Naive thymus-derived CD4-positive, alpha-beta T cell (primary cell): ENCODE measurements around the gene CETN3. TPM values are rescaled to one million over a fixed set of nuclear protein-coding genes. Genes with fewer than 3 reads are reported as not detected.

Experiments used
- ATAC-seq: fragments of 150-1000 bp; cut with Tn5 transposase; 2 replicates; pipeline ENCODE4 v1.10.0; 2021; ENCODE audit warnings: mild to moderate bottlenecking, moderate library complexity
- CTCF ChIA-PET: fragments of 350-600 bp; sonication (Branson Sonifier 250); formaldehyde crosslinking; loops from one replicate; lab custom pipeline; 2021; ENCODE audit warnings: antibody characterized with exemption; lab: Charles Lee
- POLR2A ChIA-PET: fragments of 350-600 bp; sonication (Branson Sonifier 250); formaldehyde crosslinking; loops from one replicate; lab custom pipeline; 2021; ENCODE audit warnings: antibody characterized with exemption, inconsistent platforms; lab: Charles Lee
- DNase-seq, 9 donors: peaks; one replicate each; pipeline versions ENCODE4 v3.0.0 to v3.0.0-alpha.2; 2020 to 2022; ENCODE audit warnings: mixed read lengths in 1 of 9
- H3K27ac ChIP-seq: one replicate; pipeline ENCODE4 v1.7.0; 2013; ENCODE audit warnings: mild to moderate bottlenecking, low read depth, low read length, moderate library complexity
- H3K27me3 ChIP-seq, 2 donors: one replicate each; pipeline ENCODE4 v1.7.0; 2013; ENCODE audit warnings: low read length in 2 of 2, mild to moderate bottlenecking in 2 of 2, moderate library complexity in 2 of 2; ENCODE audit not compliant: control insufficient read depth in 2 of 2, insufficient read depth in 2 of 2
- H3K36me3 ChIP-seq, 3 experiments: 1 replicate in 2 of 3; 2 replicates in 1 of 3; pipeline ENCODE4 v1.7.0; 2013; ENCODE audit warnings: low read length in 3 of 3, mild to moderate bottlenecking in 3 of 3, moderate library complexity in 1 of 3; ENCODE audit not compliant: insufficient read depth in 3 of 3, control insufficient read depth in 2 of 3
- H3K4me1 ChIP-seq, 2 donors: one replicate each; pipeline ENCODE4 v1.7.0; 2013; ENCODE audit warnings: low read length in 2 of 2, mild to moderate bottlenecking in 2 of 2, moderate library complexity in 1 of 2; ENCODE audit not compliant: control insufficient read depth in 2 of 2, insufficient read depth in 2 of 2
- H3K4me3 ChIP-seq: 2 replicates; pipeline ENCODE4 v1.7.0; 2013; ENCODE audit warnings: mild to moderate bottlenecking, low read length
- H3K9me3 ChIP-seq, 3 experiments: 1 replicate in 2 of 3; 2 replicates in 1 of 3; pipeline ENCODE4 v1.7.0; 2013; ENCODE audit warnings: low read length in 3 of 3; ENCODE audit not compliant: control insufficient read depth in 2 of 3
- H3K27ac Mint-ChIP-seq, 9 donors: one replicate each; pipeline ENCODE4 v1.8.0; 2020 to 2022; ENCODE audit warnings: mixed read lengths in 9 of 9, mild to moderate bottlenecking in 8 of 9, moderate library complexity in 5 of 9, inconsistent platforms in 2 of 9
- H3K27me3 Mint-ChIP-seq, 5 donors: one replicate each; pipeline ENCODE4 v1.8.0; 2021 to 2022; ENCODE audit warnings: mixed read lengths in 5 of 5, mild to moderate bottlenecking in 1 of 5
- H3K36me3 Mint-ChIP-seq, 5 donors: one replicate each; pipeline ENCODE4 v1.8.0; 2020 to 2022; ENCODE audit warnings: mixed read lengths in 5 of 5, mild to moderate bottlenecking in 3 of 5, inconsistent platforms in 1 of 5
- H3K4me1 Mint-ChIP-seq, 7 donors: one replicate each; pipeline ENCODE4 v1.8.0; 2020 to 2022; ENCODE audit warnings: mixed read lengths in 7 of 7, mild to moderate bottlenecking in 3 of 7, inconsistent platforms in 1 of 7
- H3K4me3 Mint-ChIP-seq, 10 donors: one replicate each; pipeline ENCODE4 v1.8.0; 2020 to 2022; ENCODE audit warnings: mild to moderate bottlenecking in 10 of 10, mixed read lengths in 10 of 10, moderate library complexity in 6 of 10, inconsistent platforms in 2 of 10
- H3K9me3 Mint-ChIP-seq, 11 donors: one replicate each; pipeline ENCODE4 v1.8.0; 2020 to 2022; ENCODE audit warnings: mixed read lengths in 11 of 11, mild to moderate bottlenecking in 4 of 11, inconsistent platforms in 1 of 11, moderate library complexity in 1 of 11
- intact Hi-C, 2 donors: fragments of 100-400 bp; cut with micrococcal nuclease; formaldehyde crosslinking; loops; one replicate each; pipeline ENCODE4 v1.15.1; 2023
- polyA plus RNA-seq, 2 donors: library from polyadenylated mRNA; unstranded; fragments of 300-500 nt; fragmentation: Illumina TruSeq; gene quantifications; one replicate each; pipeline ENCODE4 v1.2.3, GENCODE V29; 2021
- total RNA-seq, 6 experiments: library from RNA in 5 of 6; stranded (reverse) in 5 of 6; gene quantifications; 1 replicate in 5 of 6; 2 replicates in 1 of 6; pipeline ENCODE4 v1.2.3 and lab custom pipeline; 2021 to 2026

CETN3 gene
- total RNA-seq (10 to 100 TPM in 3 of 5 experiments, 1 to 10 TPM in 2; 4.4 to 31.0 (median 22.1) TPM), polyA plus RNA-seq (10 to 100 TPM; 29.3 to 32.7 TPM), total RNA-seq (lab: John Stamatoyannopoulos, UW) (7.3 reads per million, percentile 30 among the genes with 10 or more reads in this experiment)

DNA sequence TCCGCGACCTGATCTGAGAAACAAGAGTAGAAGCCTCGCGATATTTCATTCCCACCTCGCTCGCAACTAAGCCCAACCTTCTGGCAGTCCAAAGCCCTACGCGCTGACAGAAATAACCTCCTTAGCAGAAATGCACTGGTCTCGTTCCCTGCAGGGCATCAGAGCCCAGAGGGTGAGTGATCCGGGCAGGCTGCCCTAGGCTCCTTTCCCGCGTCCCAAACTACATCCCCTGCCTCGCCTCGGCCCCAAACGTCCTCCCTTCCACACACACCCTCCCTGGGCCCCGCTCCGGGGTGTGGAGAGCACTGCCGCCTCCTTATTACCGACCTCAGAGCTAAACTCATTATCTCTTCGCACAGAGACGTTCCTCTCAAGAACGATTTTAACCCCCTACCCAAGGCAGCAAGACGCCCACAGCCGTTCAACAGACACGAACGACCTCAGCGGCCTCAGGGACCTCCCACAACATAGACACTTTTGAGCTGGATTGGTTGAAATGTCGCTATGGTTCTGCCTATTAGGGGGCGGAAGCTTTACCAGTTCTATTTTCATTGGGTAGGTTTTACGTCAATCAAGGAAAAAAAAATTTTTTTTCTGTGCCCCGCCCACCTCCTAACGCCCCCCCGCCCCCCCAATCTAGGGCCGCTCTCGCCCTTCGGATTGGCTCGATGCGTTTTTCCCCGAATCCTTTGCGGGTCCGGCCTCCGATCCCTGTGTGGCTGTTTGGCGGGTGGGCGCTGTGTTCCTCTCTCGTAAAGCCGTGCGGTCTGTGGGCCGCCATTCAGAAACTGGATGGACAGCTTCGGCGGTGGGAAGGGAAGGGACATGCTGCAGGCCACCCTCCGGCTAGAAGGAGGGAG, at the start of gene CETN3:
CETN3 (minus strand) TSS at position 439 of the 860 bp plus-strand sequence; CDS start at position 344, 95 bp downstream.
- H3K27ac ChIP-seq = peak within 1 kb of the TSS; percentile 93
- H3K36me3 Mint-ChIP-seq = peaks cover 8 to 19% (median 13%) of the 10 kb centered on the region in 5 donors
- DNase-seq = peak; percentile 72 to 93 (median 88)
- H3K4me3 Mint-ChIP-seq = no peak within 1 kb of the TSS
- H3K4me1 ChIP-seq = peaks cover 7 to 13% of the 10 kb centered on the region in 2 donors
- H3K4me3 ChIP-seq = peak within 1 kb of the TSS; percentile 100
- intact Hi-C loops = loop anchor here (1.0 to 10.0 kb wide), 9 partner anchors 30 to 1905 kb away; partner anchors contain the start of genes LYSMD3 (in 2 of the 2), MBLAC2 (in 2 of the 2) and POLR3G (in 2 of the 2)
- H3K36me3 ChIP-seq = peaks cover 0 to 5% (median 0%) of the 10 kb centered on the region in 3 experiments
- CTCF ChIA-PET = interaction anchor here (0.6 to 2.9 kb wide), 7 partner anchors 10 to 140 kb away, joined by 3 to 19 read pairs (median 4); partner anchors contain the start of genes LYSMD3, MBLAC2 and POLR3G
- H3K27me3 Mint-ChIP-seq = peaks cover 0 to 4% (median 0%) of the 10 kb centered on the region in 5 donors
- no peak within 1 kb of the TSS for H3K27ac Mint-ChIP-seq
- ATAC-seq = peak; percentile 94
- no peaks in the 10 kb centered on the region for H3K9me3 Mint-ChIP-seq
- POLR2A ChIA-PET = interaction anchor here (0.8 to 3.2 kb wide), 17 partner anchors 9 to 976 kb away, joined by 3 to 49 read pairs (median 7); partner anchors contain the start of genes ARRDC3, LYSMD3, MBLAC2 and POLR3G
- no peaks in the 10 kb centered on the region for H3K9me3 ChIP-seq
- peaks cover 12 to 26% (median 16%) of the 10 kb centered on the region in 7 donors for H3K4me1 Mint-ChIP-seq
- no peaks in the 10 kb centered on the region for H3K27me3 ChIP-seq

DNA sequence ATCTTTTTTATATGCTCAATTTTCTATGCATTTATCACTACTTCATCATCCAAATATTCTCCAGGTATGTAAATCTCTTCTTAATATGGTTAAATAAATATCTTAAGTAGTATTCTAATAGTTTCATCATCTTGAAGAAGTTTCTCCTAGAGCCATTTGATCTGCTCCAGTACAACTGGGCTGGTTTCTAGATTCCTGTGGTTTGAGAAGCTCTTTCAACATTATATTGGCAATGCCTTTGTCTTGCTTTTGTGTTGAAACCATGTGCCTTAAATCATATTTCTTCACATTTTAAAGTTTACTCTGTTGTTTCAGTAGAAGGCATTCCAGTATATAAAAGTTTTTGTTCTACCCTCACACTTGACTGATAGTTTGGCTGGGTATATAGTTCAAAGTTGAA, 37.4 kb upstream of the CETN3 start:
- Histone ChIP-seq H3K36me3 (no peaks in the 10 kb centered on the region), H3K9me3 (no peaks in the 10 kb centered on the region), H3K4me1 (no peaks in the 10 kb centered on the region), H3K27ac (no peak overlapping the region), H3K4me3 (no peak overlapping the region), H3K27me3 (no peaks in the 10 kb centered on the region)
- ATAC-seq (no peak), DNase-seq (no peak)
- intact Hi-C loops = loop anchor here in 1 of 2 donors (1.0 to 10.0 kb wide), 2 partner anchors 10 to 258 kb away; no protein-coding TSS in a partner anchor
- Mint-ChIP-seq H3K27me3 (peaks cover 0 to 6% (median 0%) of the 10 kb centered on the region in 5 donors), H3K4me1 (no peaks in the 10 kb centered on the region), H3K27ac (no peak overlapping the region), H3K9me3 (peaks cover 0 to 5% (median 0%) of the 10 kb centered on the region in 11 donors), H3K36me3 (peaks cover 0 to 4% (median 4%) of the 10 kb centered on the region in 5 donors), H3K4me3 (no peak overlapping the region)
- POLR2A ChIA-PET = interaction anchor here (0.6 kb wide), 1 partner anchor 35 kb away, joined by 3 read pairs; no protein-coding TSS in a partner anchor
- CTCF ChIA-PET = interaction anchor here (0.6 kb wide), 1 partner anchor 269 kb away, joined by 3 read pairs; no protein-coding TSS in a partner anchor

DNA sequence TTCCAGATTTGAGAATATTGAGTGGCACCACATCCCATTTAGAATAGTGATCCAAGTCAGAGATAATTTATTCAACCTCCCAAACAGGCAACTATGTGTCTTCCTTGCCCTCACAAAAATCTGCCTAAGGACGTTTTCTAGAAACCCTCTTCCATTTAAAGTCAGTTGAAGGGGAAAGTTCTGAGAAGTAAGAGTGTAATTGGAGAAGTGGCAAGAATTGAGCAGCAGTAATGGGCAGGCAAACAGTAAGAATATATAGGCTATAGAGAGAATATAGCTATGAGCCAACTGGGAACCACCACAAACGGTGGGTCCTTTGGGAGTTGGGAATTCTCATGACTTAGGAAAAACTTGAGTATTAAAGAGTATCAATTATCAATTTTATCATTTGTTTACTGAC, 31.1 kb upstream of the CETN3 start:
- peak overlapping the region in 7 of 10 donors; percentile 61 to 86 (median 84) for H3K4me3 Mint-ChIP-seq
- ATAC-seq (no peak), DNase-seq (no peak)
- H3K36me3 Mint-ChIP-seq = no peaks in the 10 kb centered on the region
- Histone ChIP-seq H3K27ac (no peak overlapping the region), H3K9me3 (no peaks in the 10 kb centered on the region), H3K36me3 (no peaks in the 10 kb centered on the region), H3K27me3 (no peaks in the 10 kb centered on the region), H3K4me1 (no peaks in the 10 kb centered on the region), H3K4me3 (no peak overlapping the region)
- ChIA-PET POLR2A (interaction anchor here (1.1 to 2.4 kb wide), 2 partner anchors 30 to 34 kb away, joined by 3 to 9 read pairs; partner anchors contain the start of genes CETN3, MBLAC2 and POLR3G), CTCF (interaction anchor here (0.8 to 2.5 kb wide), 5 partner anchors 21 to 343 kb away, joined by 3 to 11 read pairs (median 3); partner anchors contain the start of gene LYSMD3)
- H3K4me1 Mint-ChIP-seq = peaks cover 0 to 12% (median 7%) of the 10 kb centered on the region in 7 donors
- no peak overlapping the region for H3K27ac Mint-ChIP-seq
- no peaks in the 10 kb centered on the region for H3K9me3 Mint-ChIP-seq
- H3K27me3 Mint-ChIP-seq = peaks cover 0 to 18% (median 0%) of the 10 kb centered on the region in 5 donors
- intact Hi-C loops = loop anchor here (1.0 to 10.0 kb wide), 2 partner anchors 34 to 264 kb away; partner anchors contain the start of genes MBLAC2 (in 1 of the 2) and POLR3G (in 1 of the 2)

DNA sequence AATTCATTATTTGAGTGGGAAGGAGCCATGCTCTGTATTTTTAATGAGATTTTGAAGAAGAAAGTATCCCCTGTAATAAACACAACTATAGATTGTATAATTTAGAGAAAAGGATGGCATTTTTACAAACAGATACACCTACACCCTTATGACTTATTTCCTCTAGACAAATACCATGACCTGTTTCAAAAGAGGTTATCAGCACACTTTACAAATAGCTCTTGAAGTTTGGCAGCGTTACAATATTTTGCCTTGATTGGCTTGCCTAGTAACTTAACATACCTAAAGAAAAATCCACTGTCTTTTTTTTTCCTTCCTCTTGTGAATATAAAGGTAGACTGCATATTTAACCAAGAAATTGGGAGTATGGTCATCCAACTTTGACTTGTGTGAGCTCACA, 28.5 kb upstream of the CETN3 start:
- Histone ChIP-seq H3K27me3 (no peaks in the 10 kb centered on the region), H3K4me3 (no peak overlapping the region), H3K36me3 (no peaks in the 10 kb centered on the region), H3K4me1 (no peaks in the 10 kb centered on the region), H3K27ac (no peak overlapping the region), H3K9me3 (no peaks in the 10 kb centered on the region)
- Mint-ChIP-seq H3K27me3 (peaks cover 0 to 23% (median 0%) of the 10 kb centered on the region in 5 donors), H3K27ac (no peak overlapping the region), H3K9me3 (no peaks in the 10 kb centered on the region), H3K4me1 (peaks cover 0 to 12% (median 7%) of the 10 kb centered on the region in 7 donors), H3K36me3 (no peaks in the 10 kb centered on the region), H3K4me3 (no peak overlapping the region)
- POLR2A ChIA-PET = no interaction called here
- ATAC-seq (no peak), DNase-seq (no peak)
- CTCF ChIA-PET = interaction anchor here (0.7 to 1.9 kb wide), 5 partner anchors 14 to 346 kb away, joined by 3 to 7 read pairs (median 6); partner anchors contain the start of genes LYSMD3, MBLAC2 and POLR3G
- intact Hi-C loops = loop anchor here in 1 of 2 donors (2.0 kb wide), 1 partner anchor 167 kb away; no protein-coding TSS in a partner anchor

DNA sequence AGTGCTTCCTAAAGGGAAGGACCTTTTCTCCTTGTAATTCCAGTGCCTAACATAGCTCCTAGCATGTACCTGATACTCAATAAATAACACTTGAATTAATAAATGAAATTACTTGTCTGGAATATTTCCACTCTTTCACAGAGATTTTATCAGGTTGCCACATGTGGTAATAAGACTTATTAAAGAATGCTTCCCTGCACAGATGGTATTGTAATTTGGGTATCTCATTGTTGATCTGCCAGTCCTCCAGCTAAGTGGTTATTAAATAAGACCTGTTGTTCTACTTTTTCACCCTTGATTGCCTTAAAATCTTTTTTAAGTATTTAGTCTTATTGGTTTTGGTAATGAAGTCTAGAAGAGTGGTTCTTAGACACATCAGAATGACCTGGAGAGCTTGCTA, 28.1 kb upstream of the CETN3 start:
- Histone ChIP-seq H3K4me3 (no peak overlapping the region), H3K27ac (no peak overlapping the region), H3K4me1 (no peaks in the 10 kb centered on the region), H3K27me3 (no peaks in the 10 kb centered on the region), H3K36me3 (no peaks in the 10 kb centered on the region), H3K9me3 (no peaks in the 10 kb centered on the region)
- H3K27ac Mint-ChIP-seq = no peak overlapping the region
- DNase-seq (no peak), ATAC-seq (no peak)
- ChIA-PET POLR2A (interaction anchor here (0.6 kb wide), 1 partner anchor 28 kb away, joined by 3 read pairs; no protein-coding TSS in a partner anchor), CTCF (interaction anchor here (0.7 to 1.9 kb wide), 5 partner anchors 14 to 346 kb away, joined by 3 to 7 read pairs (median 6); partner anchors contain the start of genes LYSMD3, MBLAC2 and POLR3G)
- peaks cover 0 to 23% (median 0%) of the 10 kb centered on the region in 5 donors for H3K27me3 Mint-ChIP-seq
- no peaks in the 10 kb centered on the region for H3K9me3 Mint-ChIP-seq
- H3K4me1 Mint-ChIP-seq = peaks cover 0 to 12% (median 7%) of the 10 kb centered on the region in 7 donors
- no peak overlapping the region for H3K4me3 Mint-ChIP-seq
- intact Hi-C loops = loop anchor here (1.0 to 2.0 kb wide), 2 partner anchors 10 to 167 kb away; no protein-coding TSS in a partner anchor
- no peaks in the 10 kb centered on the region for H3K36me3 Mint-ChIP-seq
